ENCODE measurements around the gene MRPL57.
"Not testable (repeated sequence)": the region's sequence is repeated elsewhere in the genome, so short reads cannot be mapped to it uniquely, and the experiment has no call there.

Gene MRPL57

GRCh38 chr13:21176215-21176981 lies at the start of gene MRPL57, which contains the start of gene SKA3:
MRPL57 (plus strand) TSS chr13:21176658; CDS start chr13:21176917, 259 bp downstream.
SKA3 (minus strand) TSS chr13:21176552; CDS start chr13:21176477, 75 bp downstream.
- Histone ChIP-seq H3K36me3 (ENCODE audit: control insufficient read depth, insufficient read depth, low read length) (peaks cover 24% of the 10 kb centered on the region), H3K27me3 (ENCODE audit: control insufficient read depth, insufficient read depth, low read length) (no peaks in the 10 kb centered on the region), H3K4me1 (ENCODE audit: control insufficient read depth, insufficient read depth, low read length) (peaks cover 4% of the 10 kb centered on the region; the same call in 1 of the 2 replicates), H3K9me3 (ENCODE audit: control insufficient read depth, insufficient read depth, low read length) (no peaks in the 10 kb centered on the region), H3K4me3 (ENCODE audit: low read depth, low read length) (peak within 1 kb of the TSS; percentile 85), H3K9ac (ENCODE audit: low read depth, low read length) (peak within 1 kb of the TSS; percentile 93), H3K27ac (ENCODE audit: low read depth, low read length) (peak within 1 kb of the TSS; percentile 97)

DNA sequence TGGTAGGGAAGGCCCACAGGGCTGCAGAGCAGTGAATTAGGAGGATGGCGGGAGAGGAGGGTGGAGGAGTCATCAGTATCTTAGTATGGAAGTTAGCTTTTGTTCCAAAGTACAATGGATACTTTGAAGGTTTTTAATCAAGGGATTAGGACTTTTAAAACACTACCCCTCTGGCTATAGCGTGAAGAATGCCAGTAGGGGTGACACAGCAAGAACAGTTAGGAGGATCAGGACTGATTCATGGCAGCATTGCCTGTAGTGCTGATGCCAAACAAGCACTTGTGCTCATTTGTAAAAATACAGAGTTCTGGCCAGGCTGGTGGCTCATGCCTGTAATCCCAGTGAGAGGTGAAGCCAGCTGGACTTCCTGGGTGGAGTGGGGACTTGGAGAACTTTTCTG lies 46.3 kb upstream of the MRPL57 start:
- no peak overlapping the region for H3K27ac ChIP-seq (ENCODE audit: low read depth, low read length)
- H3K27me3 ChIP-seq (ENCODE audit: control insufficient read depth, insufficient read depth, low read length) = no peaks in the 10 kb centered on the region
- H3K4me3 ChIP-seq (ENCODE audit: low read depth, low read length) = no peak overlapping the region
- no peaks in the 10 kb centered on the region for H3K9me3 ChIP-seq (ENCODE audit: control insufficient read depth, insufficient read depth, low read length)
- H3K4me1 ChIP-seq (ENCODE audit: control insufficient read depth, insufficient read depth, low read length) = no peaks in the 10 kb centered on the region; the same call in 1 of the 2 replicates
- H3K36me3 ChIP-seq (ENCODE audit: control insufficient read depth, insufficient read depth, low read length) = no peaks in the 10 kb centered on the region
- no peak overlapping the region for H3K9ac ChIP-seq (ENCODE audit: low read depth, low read length)

- no peaks in the 10 kb centered on the region for H3K36me3 ChIP-seq (ENCODE audit: control insufficient read depth, insufficient read depth, low read length)
- H3K27ac ChIP-seq (ENCODE audit: low read depth, low read length) = no peak overlapping the region
- no peak overlapping the region for H3K4me3 ChIP-seq (ENCODE audit: low read depth, low read length)
- H3K4me1 ChIP-seq (ENCODE audit: control insufficient read depth, insufficient read depth, low read length) = no peaks in the 10 kb centered on the region
- H3K9me3 ChIP-seq (ENCODE audit: control insufficient read depth, insufficient read depth, low read length) = no peaks in the 10 kb centered on the region
- no peaks in the 10 kb centered on the region for H3K27me3 ChIP-seq (ENCODE audit: control insufficient read depth, insufficient read depth, low read length)
- H3K9ac ChIP-seq (ENCODE audit: low read depth, low read length) = no peak overlapping the region
Observed at GRCh38 chr13:21133077-21133476, 43.4 kb upstream of the MRPL57 start.

GRCh38 chr13:21134475-21134874 lies 42.0 kb upstream of the MRPL57 start:
- H3K27ac ChIP-seq (ENCODE audit: low read depth, low read length) = no peak overlapping the region
- H3K9ac ChIP-seq (ENCODE audit: low read depth, low read length) = no peak overlapping the region

DNA sequence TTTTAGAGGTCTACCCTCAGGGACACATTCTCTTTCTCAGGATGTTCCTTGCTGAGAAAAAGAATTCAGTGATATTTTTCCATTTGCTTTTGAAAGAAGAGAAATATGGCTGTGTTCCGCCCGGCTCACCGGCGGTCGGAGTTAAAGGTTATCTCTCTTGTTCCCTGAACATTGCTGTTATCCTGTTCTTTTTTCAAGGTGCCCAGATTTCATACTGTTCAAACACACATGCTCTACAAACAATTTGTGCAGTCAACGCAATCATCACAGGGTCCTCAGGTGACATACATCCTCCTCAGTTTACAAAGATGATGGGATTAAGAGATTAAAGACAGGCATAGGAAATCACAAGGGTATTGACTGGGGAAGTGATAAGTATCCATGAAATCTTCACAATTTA lies 40.6 kb upstream of the MRPL57 start:
- peak overlapping the region; percentile 67 for H3K27ac ChIP-seq (ENCODE audit: low read depth, low read length)
- H3K36me3 ChIP-seq (ENCODE audit: control insufficient read depth, insufficient read depth, low read length); H3K27me3 ChIP-seq (ENCODE audit: control insufficient read depth, insufficient read depth, low read length); H3K4me1 ChIP-seq (ENCODE audit: control insufficient read depth, insufficient read depth, low read length); H3K9ac ChIP-seq (ENCODE audit: low read depth, low read length); H3K4me3 ChIP-seq (ENCODE audit: low read depth, low read length); H3K9me3 ChIP-seq (ENCODE audit: control insufficient read depth, insufficient read depth, low read length): not testable (repeated sequence)

More at GRCh38 chr13:21134475-21134874, 42.0 kb upstream of the MRPL57 start:
- H3K36me3 ChIP-seq (ENCODE audit: control insufficient read depth, insufficient read depth, low read length) = no peaks in the 10 kb centered on the region
- H3K4me1 ChIP-seq (ENCODE audit: control insufficient read depth, insufficient read depth, low read length) = peaks cover 2% of the 10 kb centered on the region; the same call in 1 of the 2 replicates
- no peaks in the 10 kb centered on the region for H3K27me3 ChIP-seq (ENCODE audit: control insufficient read depth, insufficient read depth, low read length)
- no peak overlapping the region for H3K4me3 ChIP-seq (ENCODE audit: low read depth, low read length)
- no peaks in the 10 kb centered on the region for H3K9me3 ChIP-seq (ENCODE audit: control insufficient read depth, insufficient read depth, low read length)

- Histone ChIP-seq H3K4me1 (ENCODE audit: control insufficient read depth, insufficient read depth, low read length) (peaks cover 5% of the 10 kb centered on the region; the same call in 1 of the 2 replicates), H3K27ac (ENCODE audit: low read depth, low read length) (no peak overlapping the region), H3K27me3 (ENCODE audit: control insufficient read depth, insufficient read depth, low read length) (no peaks in the 10 kb centered on the region)
Observed at GRCh38 chr13:21137696-21138095, 38.8 kb upstream of the MRPL57 start.

DNA sequence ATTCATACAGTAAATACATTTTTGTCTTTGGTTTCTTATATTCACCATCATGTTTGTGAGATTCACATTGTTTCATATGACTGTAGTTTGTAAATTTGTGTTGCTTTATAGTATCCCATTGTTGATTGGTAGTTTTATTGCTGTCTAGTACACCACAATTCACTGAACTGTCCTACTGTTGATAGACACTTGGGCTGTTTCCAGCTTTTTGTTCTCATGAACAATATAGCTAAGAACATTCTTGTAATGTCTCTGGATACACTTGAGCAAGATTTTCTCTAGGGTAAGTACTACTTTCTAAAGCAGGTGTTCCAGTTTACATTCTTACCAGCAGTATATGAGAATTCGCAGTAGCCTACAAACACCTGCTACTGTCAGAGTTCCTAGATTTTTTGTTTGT lies 37.9 kb upstream of the MRPL57 start:
- H3K9me3 ChIP-seq (ENCODE audit: control insufficient read depth, insufficient read depth, low read length) = no peaks in the 10 kb centered on the region
- H3K9ac ChIP-seq (ENCODE audit: low read depth, low read length) = no peak overlapping the region
- H3K27me3 ChIP-seq (ENCODE audit: control insufficient read depth, insufficient read depth, low read length) = no peaks in the 10 kb centered on the region
- peaks cover 9% of the 10 kb centered on the region; the same call in 1 of the 2 replicates for H3K4me1 ChIP-seq (ENCODE audit: control insufficient read depth, insufficient read depth, low read length)
- H3K4me3 ChIP-seq (ENCODE audit: low read depth, low read length) = no peak overlapping the region
- no peak overlapping the region for H3K27ac ChIP-seq (ENCODE audit: low read depth, low read length)
- H3K36me3 ChIP-seq (ENCODE audit: control insufficient read depth, insufficient read depth, low read length) = peaks cover 17% of the 10 kb centered on the region

More at GRCh38 chr13:21137696-21138095, 38.8 kb upstream of the MRPL57 start:
- Histone ChIP-seq H3K4me3 (ENCODE audit: low read depth, low read length) (no peak overlapping the region), H3K9me3 (ENCODE audit: control insufficient read depth, insufficient read depth, low read length) (no peaks in the 10 kb centered on the region), H3K36me3 (ENCODE audit: control insufficient read depth, insufficient read depth, low read length) (peaks cover 8% of the 10 kb centered on the region), H3K9ac (ENCODE audit: low read depth, low read length) (no peak overlapping the region)

- peak overlapping the region; percentile 99 for H3K4me3 ChIP-seq (ENCODE audit: low read depth, low read length)
- peaks cover 21% of the 10 kb centered on the region for H3K36me3 ChIP-seq (ENCODE audit: control insufficient read depth, insufficient read depth, low read length)
- H3K27me3 ChIP-seq (ENCODE audit: control insufficient read depth, insufficient read depth, low read length) = no peaks in the 10 kb centered on the region
- no peak overlapping the region for H3K27ac ChIP-seq (ENCODE audit: low read depth, low read length)
- H3K9me3 ChIP-seq (ENCODE audit: control insufficient read depth, insufficient read depth, low read length) = no peaks in the 10 kb centered on the region
- H3K4me1 ChIP-seq (ENCODE audit: control insufficient read depth, insufficient read depth, low read length) = peaks cover 9% of the 10 kb centered on the region; the same call in 1 of the 2 replicates
- no peak overlapping the region for H3K9ac ChIP-seq (ENCODE audit: low read depth, low read length)
Observed at GRCh38 chr13:21139374-21139773, 37.1 kb upstream of the MRPL57 start.

DNA sequence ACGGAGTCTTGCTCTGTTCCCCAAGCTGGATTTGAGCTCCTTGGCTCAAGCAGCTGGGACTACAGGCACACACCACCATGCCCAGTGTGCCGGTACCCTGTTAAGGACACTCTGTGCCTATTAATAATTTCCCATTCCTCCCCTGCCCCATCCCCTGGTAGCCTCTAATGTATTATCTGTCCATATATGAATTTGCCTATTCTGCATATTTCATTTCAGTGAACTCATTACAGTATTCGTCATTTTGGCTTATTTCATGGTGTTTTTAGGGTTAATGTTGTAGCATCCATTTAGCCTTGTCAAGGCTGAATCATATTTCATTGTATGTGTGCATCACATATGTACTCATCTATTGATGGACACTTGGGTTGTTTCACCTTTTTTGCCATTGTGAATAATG lies 33.7 kb upstream of the MRPL57 start:
- Histone ChIP-seq H3K36me3 (ENCODE audit: control insufficient read depth, insufficient read depth, low read length) (peaks cover 52% of the 10 kb centered on the region), H3K9me3 (ENCODE audit: control insufficient read depth, insufficient read depth, low read length) (no peaks in the 10 kb centered on the region), H3K4me1 (ENCODE audit: control insufficient read depth, insufficient read depth, low read length) (peaks cover 15% of the 10 kb centered on the region), H3K27me3 (ENCODE audit: control insufficient read depth, insufficient read depth, low read length) (no peaks in the 10 kb centered on the region), H3K9ac (ENCODE audit: low read depth, low read length) (no peak overlapping the region), H3K4me3 (ENCODE audit: low read depth, low read length) (peak overlapping the region; percentile 2; the same call in 1 of the 2 replicates), H3K27ac (ENCODE audit: low read depth, low read length) (no peak overlapping the region)

GRCh38 chr13:21147827-21148226 lies 28.6 kb upstream of the MRPL57 start:
- H3K4me3 ChIP-seq (ENCODE audit: low read depth, low read length) = no peak overlapping the region
- H3K27ac ChIP-seq (ENCODE audit: low read depth, low read length) = no peak overlapping the region
- no peak overlapping the region for H3K9ac ChIP-seq (ENCODE audit: low read depth, low read length)
- H3K9me3 ChIP-seq (ENCODE audit: control insufficient read depth, insufficient read depth, low read length) = no peaks in the 10 kb centered on the region
- peaks cover 50% of the 10 kb centered on the region for H3K36me3 ChIP-seq (ENCODE audit: control insufficient read depth, insufficient read depth, low read length)
- peaks cover 28% of the 10 kb centered on the region for H3K4me1 ChIP-seq (ENCODE audit: control insufficient read depth, insufficient read depth, low read length)
- no peaks in the 10 kb centered on the region for H3K27me3 ChIP-seq (ENCODE audit: control insufficient read depth, insufficient read depth, low read length)

GRCh38 chr13:21148557-21149258 lies 27.8 kb upstream of the MRPL57 start:
- peaks cover 25% of the 10 kb centered on the region for H3K4me1 ChIP-seq (ENCODE audit: control insufficient read depth, insufficient read depth, low read length)
- H3K9ac ChIP-seq (ENCODE audit: low read depth, low read length) = no peak overlapping the region
- no peaks in the 10 kb centered on the region for H3K27me3 ChIP-seq (ENCODE audit: control insufficient read depth, insufficient read depth, low read length)
- H3K9me3 ChIP-seq (ENCODE audit: control insufficient read depth, insufficient read depth, low read length) = no peaks in the 10 kb centered on the region
- H3K36me3 ChIP-seq (ENCODE audit: control insufficient read depth, insufficient read depth, low read length) = peaks cover 45% of the 10 kb centered on the region
- no peak overlapping the region for H3K4me3 ChIP-seq (ENCODE audit: low read depth, low read length)
- no peak overlapping the region for H3K27ac ChIP-seq (ENCODE audit: low read depth, low read length)
